Mesendoderm (in vitro differentiated cells): ENCODE measurements around the gene NUDT19.

ENCODE experiments used
- DNase-seq: peaks from one replicate; pipeline ENCODE4 v3.0.0; 2013
- H2AK5ac ChIP-seq: 2 replicates; pipeline ENCODE4 v1.6.1; 2013; ENCODE audit warnings: low read length, inconsistent platforms
- H2BK120ac ChIP-seq: 2 replicates; pipeline ENCODE4 v1.6.1; 2013; ENCODE audit warnings: low read depth, mild to moderate bottlenecking, low read length, moderate library complexity, mixed read lengths
- H2BK15ac ChIP-seq: replicated peaks from 2 replicates; pipeline ENCODE4 v1.6.1; 2013; ENCODE audit warnings: low read depth, mild to moderate bottlenecking, moderate library complexity
- H2BK5ac ChIP-seq: 2 replicates; pipeline ENCODE4 v1.6.1; 2013; ENCODE audit warnings: low read length, inconsistent platforms
- H3K18ac ChIP-seq: 2 replicates; pipeline ENCODE4 v1.6.1; 2013; ENCODE audit warnings: mild to moderate bottlenecking, low read length, mixed read lengths
- H3K23ac ChIP-seq: one replicate; pipeline ENCODE4 v1.6.1; 2013; ENCODE audit warnings: low read length
- H3K27ac ChIP-seq: 2 replicates; pipeline ENCODE4 v1.5.1; 2013; ENCODE audit warnings: low read depth, mild to moderate bottlenecking, inconsistent platforms, low read length, moderate library complexity
- H3K27me3 ChIP-seq: 2 replicates; pipeline ENCODE4 v1.6.1; 2013; ENCODE audit warnings: low read length, control low read depth, mild to moderate bottlenecking, inconsistent platforms; ENCODE audit not compliant: insufficient read depth, poor library complexity
- H3K36me3 ChIP-seq: 2 replicates; pipeline ENCODE4 v1.6.1; 2013; ENCODE audit warnings: low read length, inconsistent platforms; ENCODE audit not compliant: control insufficient read depth, insufficient read depth
- H3K4ac ChIP-seq: one replicate; pipeline ENCODE4 v1.6.1; 2013; ENCODE audit warnings: low read depth, mild to moderate bottlenecking, low read length, moderate library complexity
- H3K4me1 ChIP-seq: 2 replicates; pipeline ENCODE4 v1.6.1; 2013; ENCODE audit warnings: low read depth, low read length, inconsistent platforms; ENCODE audit not compliant: control insufficient read depth
- H3K4me2 ChIP-seq: 2 replicates; pipeline ENCODE4 v1.6.1; 2013; ENCODE audit warnings: low read length
- H3K4me3 ChIP-seq: 2 replicates; pipeline ENCODE4 v1.5.1; 2013; ENCODE audit warnings: mild to moderate bottlenecking, low read length
- H3K56ac ChIP-seq: one replicate; pipeline ENCODE4 v1.6.1; 2013; ENCODE audit warnings: low read length
- H3K79me1 ChIP-seq: 2 replicates; pipeline ENCODE4 v1.6.1; 2013; ENCODE audit warnings: low read length, inconsistent platforms
- H3K79me2 ChIP-seq: 2 replicates; pipeline ENCODE4 v1.6.1; 2013; ENCODE audit warnings: mild to moderate bottlenecking, low read length; ENCODE audit not compliant: control insufficient read depth, insufficient read depth
- H3K9ac ChIP-seq: 2 replicates; pipeline ENCODE4 v1.6.1; 2013; ENCODE audit warnings: low read length, inconsistent platforms
- H4K5ac ChIP-seq: one replicate; pipeline ENCODE4 v1.6.1; 2013; ENCODE audit warnings: low read length
- H4K8ac ChIP-seq: one replicate; pipeline ENCODE4 v1.6.1; 2013; ENCODE audit warnings: low read depth, mild to moderate bottlenecking, control low read depth, low read length, moderate library complexity
- WGBS: extraction: QIAGEN DNeasy Blood & Tissue Kit; methylation state at CpG from one replicate; pipeline ENCODE4 v1.1.7; 2013; ENCODE audit warnings: low lambda C conversion rate, missing lambda C conversion rate; ENCODE audit not compliant: insufficient coverage; ENCODE audit errors: extremely low coverage; 5-methylcytosine and 5-hydroxymethylcytosine counted together

Gene NUDT19

GRCh38 chr19:32748497-32748896, 56.9 kb downstream of the NUDT19 start:
- no peaks in the 10 kb centered on the region for H3K4me1 ChIP-seq
- DNase-seq, result peak; percentile 35
- no peak overlapping the region for H3K56ac ChIP-seq
- H3K4me3 ChIP-seq, result no peak overlapping the region
- WGBS, result no CpG with 5 or more reads among the region's 5 CpGs
- H3K27me3 ChIP-seq, result no peaks in the 10 kb centered on the region
- no peaks in the 10 kb centered on the region for H3K79me2 ChIP-seq
- no peak overlapping the region for H3K23ac ChIP-seq
- H3K79me1 ChIP-seq, result no peaks in the 10 kb centered on the region
- no peak overlapping the region for H2BK120ac ChIP-seq
- H4K8ac ChIP-seq, result no peak overlapping the region
- H4K5ac ChIP-seq, result no peak overlapping the region
- no peak overlapping the region for H3K9ac ChIP-seq
- H3K27ac ChIP-seq, result no peak overlapping the region
- no peaks in the 10 kb centered on the region for H3K36me3 ChIP-seq
- no peak overlapping the region for H3K4ac ChIP-seq
- H2BK5ac ChIP-seq, result no peak overlapping the region
- H2AK5ac ChIP-seq, result no peak overlapping the region
- H2BK15ac ChIP-seq, result no peak overlapping the region
- no peak overlapping the region for H3K18ac ChIP-seq
- H3K4me2 ChIP-seq, result no peak overlapping the region

- H2AK5ac ChIP-seq, result no peak overlapping the region
- H3K4me2 ChIP-seq, result no peak overlapping the region
- H4K8ac ChIP-seq, result no peak overlapping the region
- H2BK15ac ChIP-seq, result no peak overlapping the region
- no peaks in the 10 kb centered on the region for H3K79me1 ChIP-seq
- no peak overlapping the region for H3K18ac ChIP-seq
- no peak overlapping the region for H2BK120ac ChIP-seq
- H3K4me3 ChIP-seq, result no peak overlapping the region
- no peak overlapping the region for H3K27ac ChIP-seq
- no peak overlapping the region for H2BK5ac ChIP-seq
- H3K4ac ChIP-seq, result no peak overlapping the region
- H3K36me3 ChIP-seq, result no peaks in the 10 kb centered on the region
- H3K4me1 ChIP-seq, result no peaks in the 10 kb centered on the region
- no peak overlapping the region for H4K5ac ChIP-seq
- no peaks in the 10 kb centered on the region for H3K27me3 ChIP-seq
- no peak overlapping the region for H3K9ac ChIP-seq
- DNase-seq, result no peak
- WGBS, result no CpG with 5 or more reads among the region's 3 CpGs
- H3K79me2 ChIP-seq, result no peaks in the 10 kb centered on the region
- H3K23ac ChIP-seq, result no peak overlapping the region
- H3K56ac ChIP-seq, result no peak overlapping the region
These were observed 57.3 kb downstream of the NUDT19 start for GRCh38 chr19:32748948-32749347.

- H4K8ac ChIP-seq, result no peak overlapping the region
- H3K4me1 ChIP-seq, result no peaks in the 10 kb centered on the region
These were observed 57.7 kb downstream of the NUDT19 start for GRCh38 chr19:32749361-32749760.

GRCh38 chr19:32750441-32751055, 58.9 kb downstream of the NUDT19 start:
- Histone ChIP-seq H3K4me3 (no peak overlapping the region), H3K23ac (no peak overlapping the region), H3K79me2 (no peaks in the 10 kb centered on the region), H4K5ac (no peak overlapping the region), H2BK120ac (no peak overlapping the region), H3K4ac (no peak overlapping the region), H3K36me3 (no peaks in the 10 kb centered on the region), H3K4me1 (no peaks in the 10 kb centered on the region), H3K4me2 (no peak overlapping the region), H2BK5ac (no peak overlapping the region), H3K79me1 (no peaks in the 10 kb centered on the region), H2BK15ac (no peak overlapping the region), H3K9ac (no peak overlapping the region), H3K27me3 (no peaks in the 10 kb centered on the region), H3K56ac (no peak overlapping the region), H3K27ac (no peak overlapping the region), H2AK5ac (no peak overlapping the region), H4K8ac (no peak overlapping the region), H3K18ac (no peak overlapping the region)
- DNase-seq, result no peak
- no CpG with 5 or more reads among the region's 4 CpGs for WGBS

More at GRCh38 chr19:32749361-32749760, 57.7 kb downstream of the NUDT19 start:
- Histone ChIP-seq H3K9ac (no peak overlapping the region), H3K18ac (no peak overlapping the region), H3K36me3 (no peaks in the 10 kb centered on the region), H3K79me1 (no peaks in the 10 kb centered on the region), H2BK5ac (no peak overlapping the region), H3K79me2 (no peaks in the 10 kb centered on the region), H4K5ac (no peak overlapping the region), H2BK120ac (no peak overlapping the region), H3K27ac (no peak overlapping the region), H2AK5ac (no peak overlapping the region), H3K4me3 (no peak overlapping the region), H3K4ac (no peak overlapping the region), H2BK15ac (no peak overlapping the region), H3K23ac (no peak overlapping the region), H3K27me3 (no peaks in the 10 kb centered on the region), H3K4me2 (no peak overlapping the region), H3K56ac (no peak overlapping the region)
- WGBS, result no CpG with 5 or more reads among the region's 6 CpGs
- no peak for DNase-seq

GRCh38 chr19:32751066-32751465, 59.4 kb downstream of the NUDT19 start:
- no CpG with 5 or more reads among the region's 2 CpGs for WGBS

GRCh38 chr19:32757189-32757588, 65.6 kb downstream of the NUDT19 start:
- Histone ChIP-seq H3K27ac (no peak overlapping the region), H3K18ac (no peak overlapping the region), H3K4me1 (no peaks in the 10 kb centered on the region)

More at GRCh38 chr19:32751066-32751465, 59.4 kb downstream of the NUDT19 start:
- Histone ChIP-seq H4K5ac (no peak overlapping the region), H3K4me1 (no peaks in the 10 kb centered on the region), H3K36me3 (no peaks in the 10 kb centered on the region), H2BK15ac (no peak overlapping the region), H2BK5ac (no peak overlapping the region), H3K18ac (no peak overlapping the region), H3K27me3 (no peaks in the 10 kb centered on the region), H3K79me1 (no peaks in the 10 kb centered on the region), H3K9ac (no peak overlapping the region), H3K79me2 (no peaks in the 10 kb centered on the region), H3K27ac (no peak overlapping the region), H3K23ac (no peak overlapping the region), H3K4me2 (no peak overlapping the region), H3K4ac (no peak overlapping the region), H3K56ac (no peak overlapping the region), H2BK120ac (no peak overlapping the region), H3K4me3 (no peak overlapping the region), H2AK5ac (no peak overlapping the region), H4K8ac (no peak overlapping the region)
- DNase-seq, result no peak

More at GRCh38 chr19:32757189-32757588, 65.6 kb downstream of the NUDT19 start:
- no peak overlapping the region for H2BK120ac ChIP-seq
- no peak overlapping the region for H3K9ac ChIP-seq
- no peak overlapping the region for H3K4me3 ChIP-seq
- H3K4ac ChIP-seq, result no peak overlapping the region
- H3K36me3 ChIP-seq, result no peaks in the 10 kb centered on the region
- no peak overlapping the region for H2AK5ac ChIP-seq
- no peak overlapping the region for H3K56ac ChIP-seq
- no peak overlapping the region for H4K5ac ChIP-seq
- H3K27me3 ChIP-seq, result no peaks in the 10 kb centered on the region
- no peak overlapping the region for H3K4me2 ChIP-seq
- DNase-seq, result no peak
- no peak overlapping the region for H2BK15ac ChIP-seq
- no CpG with 5 or more reads among the region's 3 CpGs for WGBS
- no peak overlapping the region for H3K23ac ChIP-seq
- no peaks in the 10 kb centered on the region for H3K79me1 ChIP-seq
- H4K8ac ChIP-seq, result no peak overlapping the region
- H3K79me2 ChIP-seq, result no peaks in the 10 kb centered on the region
- H2BK5ac ChIP-seq, result no peak overlapping the region
